HepG2 (cell line): ENCODE measurements around the gene CD84. TPM values are rescaled to one million over a fixed set of nuclear protein-coding genes. Genes with fewer than 3 reads are reported as not detected.

ENCODE experiments used
- ATAC-seq: fragments of 200-7000 bp; cut with Tn5 transposase; 3 replicates; pipeline ENCODE4 v1.9.1; 2020; ENCODE audit warnings: mild to moderate bottlenecking, moderate library complexity
- BruUV-seq: library from RNA; stranded (reverse); fragments of 400-500 nt; replicated peaks from 2 replicates; lab custom pipeline; 2021; lab: Mats Ljungman, UMichigan
- CTCF ChIA-PET: fragments of 300-600 bp; formaldehyde crosslinking; extraction: SDS; loops from one replicate; lab custom pipeline; 2021; ENCODE audit warnings: low total read pairs, inconsistent platforms, low intra/inter-chr PET ratio; lab: Yijun Ruan, JAX
- POLR2A ChIA-PET: fragments of 350-600 bp; sonication (Branson Sonifier 250); formaldehyde crosslinking; loops from one replicate; lab custom pipeline; 2020; ENCODE audit warnings: antibody characterized with exemption, inconsistent platforms; lab: Yijun Ruan, JAX
- DNase-seq: peaks from one replicate; pipeline ENCODE4 v3.0.0-alpha.2; 2015; ENCODE audit warnings: low spot score
- FAIRE-seq: peaks from 3 replicates; lab custom pipeline; 2011; peaks lifted over from hg19 to GRCh38; lab: Jason Lieb, UNC
- H2AFZ ChIP-seq: one replicate; pipeline ENCODE4 v1.6.1; 2011; ENCODE audit warnings: low read length, inconsistent platforms
- H3K27ac ChIP-seq: fragments of 300-600 bp; 3 replicates; pipeline ENCODE4 v1.8.0; 2011; ENCODE audit warnings: mixed run types, mild to moderate bottlenecking, mixed read lengths, low read length, inconsistent platforms; ENCODE audit not compliant: insufficient read depth; ENCODE audit errors: extremely low read length
- H3K27me3 ChIP-seq, 2 experiments: fragments of 200-600 bp in 1 of 2; 2 replicates in 1 of 2; 3 replicates in 1 of 2; pipeline versions ENCODE4 v1.6.0 to v1.8.0; 2011; ENCODE audit warnings: low read length in 2 of 2, mild to moderate bottlenecking in 2 of 2, moderate library complexity in 2 of 2, inconsistent platforms in 1 of 2; ENCODE audit not compliant: insufficient read depth in 2 of 2, control insufficient read depth in 1 of 2
- H3K36me3 ChIP-seq, 2 experiments: fragments of 200-600 bp in 1 of 2; replicated peaks in 1 of 2; 2 replicates in 1 of 2; 3 replicates in 1 of 2; pipeline versions ENCODE4 v1.5.1 to v1.8.0; 2011; ENCODE audit warnings: low read length in 2 of 2, inconsistent platforms in 1 of 2; ENCODE audit not compliant: insufficient read depth in 2 of 2, control insufficient read depth in 1 of 2
- H3K4me1 ChIP-seq: 2 replicates; pipeline ENCODE4 v1.5.1; 2012; ENCODE audit warnings: low read length, inconsistent platforms; ENCODE audit not compliant: insufficient read depth
- H3K4me2 ChIP-seq: 2 replicates; pipeline ENCODE4 v1.6.0; 2011; ENCODE audit warnings: low read depth, low read length, inconsistent platforms
- H3K4me3 ChIP-seq, 3 experiments: fragments of 200-600 bp in 1 of 3; sonication (generic), shearing (Covaris generic) in 1 of 3; replicated peaks in 1 of 3; 2 replicates each; pipeline ENCODE4 v1.5.1; 2011 to 2016; ENCODE audit warnings: low read length in 3 of 3, inconsistent platforms in 2 of 3, low read depth in 2 of 3, mild to moderate bottlenecking in 2 of 3, control low read depth in 1 of 3, mixed read lengths in 1 of 3; ENCODE audit not compliant: insufficient read depth in 1 of 3
- H3K79me2 ChIP-seq: one replicate; pipeline ENCODE4 v1.6.1; 2011; ENCODE audit warnings: low read length, inconsistent platforms; ENCODE audit not compliant: insufficient read depth
- H3K9ac ChIP-seq: 2 replicates; pipeline ENCODE4 v1.6.0; 2011; ENCODE audit warnings: mild to moderate bottlenecking, low read depth, low read length, inconsistent platforms; ENCODE audit not compliant: insufficient read depth
- H3K9me3 ChIP-seq: 2 replicates; pipeline ENCODE4 v1.5.1; 2012; ENCODE audit warnings: mild to moderate bottlenecking, low read length
- H4K20me1 ChIP-seq: 2 replicates; pipeline ENCODE4 v1.6.0; 2011; ENCODE audit warnings: inconsistent platforms, mild to moderate bottlenecking, low read length, moderate library complexity; ENCODE audit not compliant: insufficient read depth
- CREB1 ChIP-seq, 2 experiments: fragments of 450-650 bp in 1 of 2; IDR thresholded peaks; 2 replicates each; pipeline ENCODE4 v1.6.1; 2016 to 2017; ENCODE audit warnings: control low read depth in 1 of 2, mild to moderate bottlenecking in 1 of 2, missing compliant biosample characterization in 1 of 2, missing genetic modification characterization in 1 of 2
- FOXP4 ChIP-seq: sonication (generic); formaldehyde crosslinking; IDR thresholded peaks from 2 replicates; pipeline ENCODE4 v1.4.0; 2020; ENCODE audit warnings: missing genetic modification reagents
- GATAD2A ChIP-seq: IDR thresholded peaks from 2 replicates; pipeline ENCODE4 v1.6.1; 2016
- HNRNPUL1 ChIP-seq: fragments of 200-400 bp; formaldehyde crosslinking; IDR thresholded peaks from 2 replicates; pipeline ENCODE4 v1.6.1; 2017; ENCODE audit warnings: low read depth, mild to moderate bottlenecking, low read length, moderate library complexity
- KLF6 ChIP-seq: IDR thresholded peaks from 2 replicates; pipeline ENCODE4 v1.8.0; 2016; ENCODE audit warnings: missing biosample characterization, missing genetic modification reagents
- LRRFIP1 ChIP-seq: sonication (generic); formaldehyde crosslinking; conservative IDR thresholded peaks from 2 replicates; pipeline ENCODE4 v1.4.0; 2020; ENCODE audit warnings: missing genetic modification reagents
- MAFG ChIP-seq: sonication (generic); formaldehyde crosslinking; IDR thresholded peaks from 2 replicates; pipeline ENCODE4 v1.5.1; 2020; ENCODE audit warnings: mild to moderate bottlenecking, missing genetic modification reagents
- MYC ChIP-seq: sonication (generic); formaldehyde crosslinking; IDR thresholded peaks from 2 replicates; pipeline ENCODE4 v1.9.0; 2021; ENCODE audit warnings: missing genetic modification reagents, borderline replicate concordance
- NR2F6 ChIP-seq, 2 experiments: IDR thresholded peaks; 2 replicates each; pipeline ENCODE4 v1.6.1; 2016; ENCODE audit warnings: antibody characterized with exemption in 1 of 2, mild to moderate bottlenecking in 1 of 2
- POLR2A ChIP-seq, 2 experiments: IDR thresholded peaks; 2 replicates each; pipeline ENCODE4 v1.6.1; 2011; ENCODE audit warnings: low read depth in 2 of 2, low read length in 2 of 2, mild to moderate bottlenecking in 1 of 2, moderate library complexity in 1 of 2; ENCODE audit not compliant: insufficient read depth in 1 of 2
- SALL1 ChIP-seq: sonication (generic); formaldehyde crosslinking; IDR thresholded peaks from 2 replicates; pipeline ENCODE4 v1.8.0; 2022; ENCODE audit warnings: mild to moderate bottlenecking, missing genetic modification reagents
- SATB2 ChIP-seq: sonication (generic); formaldehyde crosslinking; IDR thresholded peaks from 2 replicates; pipeline ENCODE4 v1.5.0; 2020; ENCODE audit warnings: missing genetic modification reagents
- SIX1 ChIP-seq: sonication (generic); formaldehyde crosslinking; IDR thresholded peaks from 2 replicates; pipeline ENCODE4 v1.4.0; 2020; ENCODE audit warnings: missing genetic modification reagents, borderline replicate concordance
- SKI ChIP-seq: fragments of 450-650 bp; IDR thresholded peaks from one replicate; pipeline ENCODE4 v1.6.1; 2018; ENCODE audit warnings: mild to moderate bottlenecking; ENCODE audit not compliant: partially characterized antibody
- ZNF749 ChIP-seq: sonication (generic); formaldehyde crosslinking; IDR thresholded peaks from 2 replicates; pipeline ENCODE4 v1.8.0; 2022; ENCODE audit warnings: mild to moderate bottlenecking, missing genetic modification reagents, moderate library complexity, borderline replicate concordance
- ZNF775 ChIP-seq: sonication (generic); formaldehyde crosslinking; IDR thresholded peaks from 2 replicates; pipeline ENCODE4 v1.4.0; 2020; ENCODE audit warnings: missing genetic modification reagents, mild to moderate bottlenecking, moderate library complexity, borderline replicate concordance
- ZNF780A ChIP-seq: sonication (generic); formaldehyde crosslinking; IDR thresholded peaks from 2 replicates; pipeline ENCODE4 v1.8.0; 2022; ENCODE audit warnings: mild to moderate bottlenecking, missing genetic modification reagents, moderate library complexity
- WGBS: methylation state at CpG from one replicate; pipeline ENCODE4 v1.1.6; 2017; ENCODE audit warnings: low lambda C conversion rate; 5-methylcytosine and 5-hydroxymethylcytosine counted together
- in situ Hi-C: cut with HindIII; loops from 2 replicates; pipeline ENCODE4 v1.10.0; 2017; ENCODE audit warnings: low pct_unique_long_range_greater_than_20kb; ENCODE audit not compliant: extremely low pct_ligation_motif_present
- intact Hi-C: fragments of 100-400 bp; cut with micrococcal nuclease; formaldehyde crosslinking; loops from one replicate; pipeline ENCODE4 v1.10.0; 2022; ENCODE audit not compliant: unreplicated experiment
- polyA plus RNA-seq, 8 experiments: library from polyadenylated mRNA; depleted of rRNA in 3 of 8; stranded (reverse) in 7 of 8; unstranded in 1 of 8; fragments of >200 nt; fragmentation: Illumina TruSeq in 4 of 8; extraction: Trizol in 4 of 8; gene quantifications; 2 replicates each; pipeline versions ENCODE4 v1.2.1 to v1.2.3, GENCODE V29; 2011 to 2016; ENCODE audit warnings: low read depth in 4 of 8, missing spikeins in 1 of 8, mixed read lengths in 1 of 8; ENCODE audit not compliant: insufficient read depth in 1 of 8
- total RNA-seq, 5 experiments: library from RNA; depleted of rRNA; stranded (reverse); fragments of >200 nt; fragmentation: Illumina TruSeq; extraction: Trizol; gene quantifications; 2 replicates each; pipeline ENCODE4 v1.2.3, GENCODE V29; 2016; ENCODE audit warnings: low read depth in 1 of 5

The CD84 gene
- total and polyA plus RNA-seq, 2 of the 13 experiments (the other 11 are each of a cell fraction or from before 2014, with no cell fraction given) = not detected

- Histone ChIP-seq H3K9ac (no peak overlapping the region), H3K4me2 (no peak overlapping the region), H3K9me3 (no peaks in the 10 kb centered on the region; the same call in 1 of the 2 replicates), H3K4me3 (no peak overlapping the region), H3K27ac (no peak overlapping the region), H3K27me3 (0 out of 5 replicates have a peak, but pooled peaks cover 0 to 3% of the 10 kb centered on the region in 2 experiments), H3K4me1 (no peaks in the 10 kb centered on the region), H2AFZ (no peak overlapping the region), H3K79me2 (no peaks in the 10 kb centered on the region), H3K36me3 (no peaks in the 10 kb centered on the region), H4K20me1 (no peaks in the 10 kb centered on the region)
- no peak for TF ChIP-seq SKI
- TF ChIP-seq GATAD2A (CRISPR knock-in tag) = no peak
- no peak for TF ChIP-seq ZNF775 (CRISPR knock-in tag)
- no peak for TF ChIP-seq MAFG (CRISPR knock-in tag)
- no peak for TF ChIP-seq SATB2 (CRISPR knock-in tag)
- TF ChIP-seq SIX1 = no peak
- TF ChIP-seq CREB1 (IDR thresholded peaks at IDR 0.05) = no peak
- TF ChIP-seq CREB1 (CRISPR knock-in tag; IDR thresholded peaks at IDR 0.05) = no peak
- no peak for TF ChIP-seq MYC (CRISPR knock-in tag)
- no peak for TF ChIP-seq LRRFIP1 (CRISPR knock-in tag)
- TF ChIP-seq ZNF749 = no peak
- no peak for TF ChIP-seq POLR2A (IDR thresholded peaks at IDR 0.05; ENCODE audit: insufficient read depth in 1 of 2, low read depth in 2 of 2, low read length in 2 of 2)
- no peak for TF ChIP-seq FOXP4 (CRISPR knock-in tag)
- TF ChIP-seq SALL1 = no peak
- TF ChIP-seq KLF6 = no peak
- no peak for TF ChIP-seq NR2F6 (IDR thresholded peaks at IDR 0.05)
- TF ChIP-seq NR2F6 (CRISPR knock-in tag; IDR thresholded peaks at IDR 0.05) = no peak
- no peak for TF ChIP-seq HNRNPUL1
- no peak for TF ChIP-seq ZNF780A (CRISPR knock-in tag)
- BruUV-seq = no TSS peak
- DNase-seq (no peak), FAIRE-seq (no peak), ATAC-seq (no peak)
- ChIA-PET POLR2A (no interaction called here), CTCF (no interaction called here)
- 0% methylated on average over 1 of the region's 1 CpG for whole genome bisulfite sequencing
- intact Hi-C loops = no loop called here
- in situ Hi-C loops = no loop called here
Observed at GRCh38 chr1:160618327-160618726, 39.0 kb upstream of the CD84 start.
